22Rv1 (cell line): ENCODE data around the gene TCF25.
A peak's percentile ranks its signal among the peaks of the same experiment; 100 is the strongest.
"Not testable (repeated sequence)": the region's sequence is repeated elsewhere in the genome, so short reads cannot be mapped to it uniquely, and the experiment has no call there.

Source experiments
- H3K27ac ChIP-seq: fragments of 450-650 bp; 2 replicates; pipeline ENCODE4 v1.5.1; 2017
- CTCF ChIP-seq: fragments of 450-650 bp; IDR thresholded peaks from 2 replicates; pipeline ENCODE4 v1.5.1; 2017; ENCODE audit warnings: mild to moderate bottlenecking
- ZFX ChIP-seq: fragments of 450-650 bp; IDR thresholded peaks from 2 replicates; pipeline ENCODE4 v1.6.1; 2017; ENCODE audit warnings: antibody characterized with exemption, borderline replicate concordance

The TCF25 gene

GRCh38 chr16:89873109-89873971 lies at the start of gene TCF25:
Gene TCF25 (plus strand): TSS chr16:89873592. CDS start chr16:89873668, 76 bp downstream.
- TF ChIP-seq ZFX (0 out of 2 replicates have a peak, but pooled peaks have one; percentile 38), CTCF (no peak)

GRCh38 chr16:89823824-89824148 lies 49.6 kb upstream of the TCF25 start:
- not testable (repeated sequence) for H3K27ac ChIP-seq

More at GRCh38 chr16:89873109-89873971, at the start of gene TCF25:
- peak within 1 kb of the TSS; percentile 99 for H3K27ac ChIP-seq

- H3K27ac ChIP-seq: peak overlapping the region; percentile 84
Observed at GRCh38 chr16:89826531-89827382, 46.6 kb upstream of the TCF25 start.

GRCh38 chr16:89827383-89828198 lies 45.8 kb upstream of the TCF25 start:
- TF ChIP-seq ZFX (no peak), CTCF (no peak)
- peak overlapping the region; percentile 84 for H3K27ac ChIP-seq

More at GRCh38 chr16:89826531-89827382, 46.6 kb upstream of the TCF25 start:
- TF ChIP-seq CTCF (no peak), ZFX (no peak)

- H3K27ac ChIP-seq: peak within 1 kb of the TSS; percentile 84
Observed at GRCh38 chr16:89828199-89828869, 45.1 kb upstream of the TCF25 start, which contains the start of gene SPIRE2. Gene SPIRE2 (plus strand): TSS chr16:89828475. CDS start chr16:89828551, 76 bp downstream.

GRCh38 chr16:89828870-89829629 lies 44.3 kb upstream of the TCF25 start:
- peak overlapping the region; percentile 84 for H3K27ac ChIP-seq
- TF ChIP-seq CTCF (no peak), ZFX (no peak)

More at GRCh38 chr16:89828199-89828869, 45.1 kb upstream of the TCF25 start, which contains the start of gene SPIRE2:
- TF ChIP-seq ZFX (no peak), CTCF (no peak)
